ENCODE measurements around the gene MLPH.

MLPH gene

GRCh38 chr2:237449193-237449881 is 37.7 kb upstream of the MLPH start:
- DNase-seq (ENCODE audit: low read depth): no peak
- no peak overlapping the region for H3K4me3 ChIP-seq (ENCODE audit: low read depth, low read length)
- no peak for TF ChIP-seq POLR2A (IDR thresholded peaks at IDR 0.05; ENCODE audit: extremely low read depth, insufficient read length)
- no peak for TF ChIP-seq MYC (IDR thresholded peaks at IDR 0.05; ENCODE audit: low read depth, low read length)
- TF ChIP-seq CTCF (IDR thresholded peaks at IDR 0.05; ENCODE audit: low read depth, low read length): no peak
- no peak for TF ChIP-seq MAX (IDR thresholded peaks at IDR 0.05; ENCODE audit: low read depth, low read length)

- TF ChIP-seq CTCF (IDR thresholded peaks at IDR 0.05; ENCODE audit: low read depth, low read length) (no peak), MAX (IDR thresholded peaks at IDR 0.05; ENCODE audit: low read depth, low read length) (no peak), MYC (IDR thresholded peaks at IDR 0.05; ENCODE audit: low read depth, low read length) (no peak), POLR2A (IDR thresholded peaks at IDR 0.05; ENCODE audit: extremely low read depth, insufficient read length) (no peak)
- no peak for DNase-seq (ENCODE audit: low read depth)
- no peak overlapping the region for H3K4me3 ChIP-seq (ENCODE audit: low read depth, low read length)
Observed at GRCh38 chr2:237450108-237450507, 36.9 kb upstream of the MLPH start.

GRCh38 chr2:237450583-237450982 is 36.5 kb upstream of the MLPH start:
- H3K4me3 ChIP-seq (ENCODE audit: low read depth, low read length): no peak overlapping the region
- DNase-seq (ENCODE audit: low read depth): no peak
- TF ChIP-seq MAX (IDR thresholded peaks at IDR 0.05; ENCODE audit: low read depth, low read length): no peak
- no peak for TF ChIP-seq POLR2A (IDR thresholded peaks at IDR 0.05; ENCODE audit: extremely low read depth, insufficient read length)
- TF ChIP-seq MYC (IDR thresholded peaks at IDR 0.05; ENCODE audit: low read depth, low read length): no peak
- no peak for TF ChIP-seq CTCF (IDR thresholded peaks at IDR 0.05; ENCODE audit: low read depth, low read length)

- DNase-seq (ENCODE audit: low read depth): no peak
- TF ChIP-seq MYC (IDR thresholded peaks at IDR 0.05; ENCODE audit: low read depth, low read length): no peak
- no peak for TF ChIP-seq POLR2A (IDR thresholded peaks at IDR 0.05; ENCODE audit: extremely low read depth, insufficient read length)
- no peak for TF ChIP-seq CTCF (IDR thresholded peaks at IDR 0.05; ENCODE audit: low read depth, low read length)
- TF ChIP-seq MAX (IDR thresholded peaks at IDR 0.05; ENCODE audit: low read depth, low read length): no peak
- H3K4me3 ChIP-seq (ENCODE audit: low read depth, low read length): no peak overlapping the region
Observed at GRCh38 chr2:237451643-237452469, 35.2 kb upstream of the MLPH start.

GRCh38 chr2:237452861-237453260 is 34.2 kb upstream of the MLPH start:
- H3K4me3 ChIP-seq (ENCODE audit: low read depth, low read length): no peak overlapping the region
- no peak for DNase-seq (ENCODE audit: low read depth)
- TF ChIP-seq CTCF (IDR thresholded peaks at IDR 0.05; ENCODE audit: low read depth, low read length) (no peak), MYC (IDR thresholded peaks at IDR 0.05; ENCODE audit: low read depth, low read length) (no peak), POLR2A (IDR thresholded peaks at IDR 0.05; ENCODE audit: extremely low read depth, insufficient read length) (no peak)

Measured in NB4 (cell line).